HCT116 (cell line): ENCODE measurements around the gene SLC5A5.

ENCODE experiments used
- CTCF ChIP-seq, 3 experiments: fragments of 200-600 bp in 1 of 3; sonication (generic) in 1 of 3; IDR thresholded peaks in 2 of 3; conservative IDR thresholded peaks in 1 of 3; 2 replicates each; pipeline ENCODE4 v1.5.1; 2012 to 2017; ENCODE audit warnings: low read depth in 2 of 3, low read length in 2 of 3, antibody characterized with exemption in 1 of 3, borderline replicate concordance in 1 of 3, control low read depth in 1 of 3, mild to moderate bottlenecking in 1 of 3, mixed read lengths in 1 of 3, mixed run types in 1 of 3, moderate library complexity in 1 of 3; ENCODE audit not compliant: insufficient read depth in 1 of 3
- EZH2 ChIP-seq: fragments of 200-600 bp; sonication (generic); IDR thresholded peaks from 2 replicates; pipeline ENCODE4 v1.6.1; 2017; ENCODE audit warnings: antibody characterized with exemption, mixed run types
- TF ChIP-seq, protein P1 (sequence below): IDR thresholded peaks from 2 replicates; pipeline ENCODE4 v1.6.1; 2012

DNA sequence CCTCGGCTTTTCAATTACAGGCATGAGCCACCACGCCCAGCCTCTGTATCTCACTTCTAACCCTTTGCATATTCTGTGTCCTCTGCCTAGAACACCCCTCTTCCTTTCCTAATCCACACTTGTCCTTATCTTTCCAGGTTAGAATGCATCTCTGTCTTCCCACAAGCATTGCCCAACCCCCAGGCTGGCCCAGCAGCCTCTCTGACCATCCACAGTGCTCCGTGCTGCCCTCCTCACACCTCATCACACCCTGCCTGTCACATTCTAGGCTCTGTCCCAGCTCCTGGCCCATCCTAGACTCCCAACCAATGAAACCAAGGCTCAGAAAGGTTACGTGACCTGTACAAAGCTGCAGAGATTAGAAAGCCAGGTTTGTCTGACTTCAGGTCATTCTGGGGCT, 35.2 kb upstream of the SLC5A5 start:
- TF ChIP-seq CTCF (IDR thresholded peaks at IDR 0.05 in 2 of 3, conservative IDR thresholded peaks at IDR 0.05 in 1 of 3; ENCODE audit: borderline replicate concordance in 1 of 3, insufficient read depth in 1 of 3, low read depth in 2 of 3, low read length in 2 of 3) (no peak), EZH2 (no peak)
- TF ChIP-seq, protein P1, sequence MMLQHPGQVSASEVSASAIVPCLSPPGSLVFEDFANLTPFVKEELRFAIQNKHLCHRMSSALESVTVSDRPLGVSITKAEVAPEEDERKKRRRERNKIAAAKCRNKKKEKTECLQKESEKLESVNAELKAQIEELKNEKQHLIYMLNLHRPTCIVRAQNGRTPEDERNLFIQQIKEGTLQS: no peak
